ENCODE measurements around the gene NAALADL2.

The NAALADL2 gene

GRCh38 chr3:175307642-175308041 lies 448.5 kb downstream of the NAALADL2 start:
- TF ChIP-seq CTCF (IDR thresholded peaks at IDR 0.05) = no peak

GRCh38 chr3:175308097-175308496 lies 449.0 kb downstream of the NAALADL2 start:
- no peak for TF ChIP-seq CTCF (IDR thresholded peaks at IDR 0.05)

- no peak for TF ChIP-seq CTCF (IDR thresholded peaks at IDR 0.05)
Observed at GRCh38 chr3:175310046-175310445, 450.9 kb downstream of the NAALADL2 start.

- no peak for TF ChIP-seq CTCF (IDR thresholded peaks at IDR 0.05)
Observed at GRCh38 chr3:175311404-175311803, 452.3 kb downstream of the NAALADL2 start.

GRCh38 chr3:175311946-175312345 lies 452.8 kb downstream of the NAALADL2 start:
- no peak for TF ChIP-seq CTCF (IDR thresholded peaks at IDR 0.05)

- no peak for TF ChIP-seq CTCF (IDR thresholded peaks at IDR 0.05)
Observed at GRCh38 chr3:175312791-175313190, 453.7 kb downstream of the NAALADL2 start.

GRCh38 chr3:175316799-175317198 lies 457.7 kb downstream of the NAALADL2 start:
- TF ChIP-seq CTCF (IDR thresholded peaks at IDR 0.05) = no peak

GRCh38 chr3:175325440-175325839 lies 466.3 kb downstream of the NAALADL2 start:
- TF ChIP-seq CTCF (IDR thresholded peaks at IDR 0.05) = no peak
